ENCODE data around the gene C6orf62.
A peak's percentile ranks its signal among the peaks of the same experiment; 100 is the strongest.
"Not testable (repeated sequence)": the region's sequence is repeated elsewhere in the genome, so short reads cannot be mapped to it uniquely, and the experiment has no call there.

C6orf62 gene

GRCh38 chr6:24742216-24742738, 23.3 kb upstream of the C6orf62 start:
- DNase-seq, result no peak

GRCh38 chr6:24740861-24741260, 21.9 kb upstream of the C6orf62 start:
- DNase-seq, result no peak

- DNase-seq, result no peak
These were observed 19.8 kb upstream of the C6orf62 start for GRCh38 chr6:24738741-24739140.

- DNase-seq, result not testable (repeated sequence)
These were observed 15.8 kb upstream of the C6orf62 start for GRCh38 chr6:24734710-24735109.

GRCh38 chr6:24734166-24734565, 15.2 kb upstream of the C6orf62 start:
- DNase-seq, result no peak

GRCh38 chr6:24731456-24732134, 12.6 kb upstream of the C6orf62 start:
- DNase-seq, result not testable (repeated sequence)

- not testable (repeated sequence) for DNase-seq
These were observed 11.7 kb upstream of the C6orf62 start for GRCh38 chr6:24730653-24731052.

GRCh38 chr6:24723270-24723669, 4.3 kb upstream of the C6orf62 start:
- no peak for DNase-seq

- no peak for DNase-seq
These were observed 2.7 kb upstream of the C6orf62 start for GRCh38 chr6:24721461-24722215.

GRCh38 chr6:24720604-24721460, 1.9 kb upstream of the C6orf62 start:
- peak; percentile 100 for DNase-seq

- peak; percentile 82 for DNase-seq
These were observed 1.2 kb upstream of the C6orf62 start for GRCh38 chr6:24720131-24720603.

GRCh38 chr6:24718449-24719124, 367 bp downstream of the C6orf62 start:
- DNase-seq, result no peak

- DNase-seq, result not testable (repeated sequence)
These were observed 2.3 kb downstream of the C6orf62 start for GRCh38 chr6:24716602-24717148.

- DNase-seq, result no peak
These were observed 8.2 kb downstream of the C6orf62 start for GRCh38 chr6:24710519-24711303.

- DNase-seq, result no peak
These were observed 9.8 kb downstream of the C6orf62 start for GRCh38 chr6:24709014-24709711.

- no peak for DNase-seq
These were observed 10.3 kb downstream of the C6orf62 start for GRCh38 chr6:24708612-24709011.

GRCh38 chr6:24704468-24704867, 14.5 kb downstream of the C6orf62 start:
- no peak for DNase-seq

GRCh38 chr6:24702720-24703282, 16.2 kb downstream of the C6orf62 start:
- no peak for DNase-seq

GRCh38 chr6:24699521-24700359, 19.2 kb downstream of the C6orf62 start:
- no peak for DNase-seq

All from stimulated activated CD4-positive, alpha-beta T cell treated with anti-CD3 and anti-CD28 coated beads, Interleukin-15, amount 100 ng/mL, for 24 hours (primary cell).